HG03108 (cell line): ENCODE results near the gene ASB16.
"Not testable (repeated sequence)": the region's sequence is repeated elsewhere in the genome, so short reads cannot be mapped to it uniquely, and the experiment has no call there.

Experiments
- ATAC-seq: cut with Tn5 transposase; IDR thresholded peaks from one replicate; pipeline ENCODE4 v1.9.1; 2021; ENCODE audit warnings: moderate library complexity; ENCODE audit not compliant: unreplicated experiment

The ASB16 gene

DNA sequence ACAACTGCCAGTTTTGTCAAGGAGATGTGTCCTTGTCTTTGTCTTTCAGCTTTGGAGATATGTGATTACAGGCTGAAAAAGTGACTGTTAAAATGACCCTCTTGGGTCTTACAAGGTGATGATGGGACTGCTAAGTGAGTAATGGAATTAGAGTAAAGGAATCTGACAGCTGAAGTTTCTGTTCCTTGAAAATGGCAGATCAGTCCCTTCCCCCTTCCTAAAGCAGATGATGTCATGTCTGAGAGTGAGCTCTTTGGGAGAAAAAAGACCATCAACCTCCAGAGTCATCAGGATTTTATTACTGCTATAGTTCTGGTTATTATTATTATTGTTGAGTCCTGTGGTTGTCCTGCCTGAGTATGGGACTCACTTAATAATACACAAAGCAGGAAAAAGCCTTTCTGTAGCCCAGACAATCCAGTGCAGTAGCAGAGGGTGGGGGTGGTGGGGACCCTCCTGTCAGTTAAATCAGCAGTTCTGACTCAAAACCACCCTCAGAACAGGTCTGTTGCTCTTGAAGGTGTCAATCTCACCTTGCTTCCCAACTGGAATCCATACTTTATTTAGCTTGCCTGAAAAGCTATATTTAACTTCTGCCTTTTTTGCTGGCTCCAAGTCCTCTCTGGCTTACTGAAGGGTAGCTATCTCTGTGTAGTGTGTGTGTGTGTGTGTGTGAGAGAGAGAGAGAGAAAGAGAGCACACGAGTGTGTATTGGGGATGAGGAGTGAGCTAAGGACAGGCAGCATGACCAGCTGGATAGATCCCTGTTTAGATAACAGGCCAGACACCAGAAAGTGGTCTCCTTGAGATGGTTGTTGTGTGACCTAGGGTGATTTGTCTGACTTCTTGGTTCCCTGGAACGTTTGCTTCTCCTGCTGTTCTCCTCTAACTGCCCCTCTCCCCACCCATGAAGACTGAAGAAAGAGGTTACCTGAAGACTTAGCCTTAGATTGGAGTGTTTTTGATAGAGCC lies 23.8 kb upstream of the ASB16 start:
- ATAC-seq: no peak

DNA sequence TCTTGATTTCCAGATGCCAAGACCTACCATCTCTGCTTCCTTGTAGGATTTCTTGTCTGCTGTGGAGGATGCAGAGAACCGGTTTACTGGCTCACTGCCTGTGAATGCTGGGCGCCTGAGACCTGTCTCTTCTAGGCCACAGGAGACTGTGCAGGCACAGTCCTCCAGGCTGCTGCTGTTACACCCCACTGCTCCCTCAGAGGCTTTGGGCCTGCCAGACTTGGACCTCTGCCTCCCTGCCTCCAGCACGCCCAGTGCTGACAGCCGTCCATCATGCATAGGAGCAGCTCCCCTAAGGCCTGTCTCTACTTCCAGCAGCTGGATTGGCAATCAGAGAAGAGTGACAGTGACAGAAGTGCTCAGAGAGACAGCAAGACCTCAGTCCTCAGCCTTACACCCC lies 22.7 kb upstream of the ASB16 start:
- no peak for ATAC-seq

DNA sequence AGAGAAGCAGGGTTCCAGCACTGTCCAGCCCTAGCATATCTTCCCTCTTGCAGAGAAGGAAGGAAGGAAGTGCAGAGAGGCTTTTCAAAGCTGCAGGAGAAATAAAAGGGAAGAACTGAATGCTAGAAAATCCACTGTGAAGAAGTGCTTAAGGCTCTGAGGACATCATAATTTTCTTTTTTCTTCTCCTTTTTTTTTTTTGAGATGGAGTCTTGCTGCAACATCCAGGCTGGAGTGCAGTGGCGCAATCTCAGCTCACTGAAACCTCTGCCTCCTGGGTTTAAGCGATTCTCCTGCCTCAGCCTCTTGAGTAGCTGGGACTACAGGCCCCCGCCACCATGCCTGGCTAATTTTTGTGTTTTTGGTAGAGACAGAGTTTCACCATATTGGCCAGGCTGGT lies 21.4 kb upstream of the ASB16 start:
- ATAC-seq: not testable (repeated sequence)

DNA sequence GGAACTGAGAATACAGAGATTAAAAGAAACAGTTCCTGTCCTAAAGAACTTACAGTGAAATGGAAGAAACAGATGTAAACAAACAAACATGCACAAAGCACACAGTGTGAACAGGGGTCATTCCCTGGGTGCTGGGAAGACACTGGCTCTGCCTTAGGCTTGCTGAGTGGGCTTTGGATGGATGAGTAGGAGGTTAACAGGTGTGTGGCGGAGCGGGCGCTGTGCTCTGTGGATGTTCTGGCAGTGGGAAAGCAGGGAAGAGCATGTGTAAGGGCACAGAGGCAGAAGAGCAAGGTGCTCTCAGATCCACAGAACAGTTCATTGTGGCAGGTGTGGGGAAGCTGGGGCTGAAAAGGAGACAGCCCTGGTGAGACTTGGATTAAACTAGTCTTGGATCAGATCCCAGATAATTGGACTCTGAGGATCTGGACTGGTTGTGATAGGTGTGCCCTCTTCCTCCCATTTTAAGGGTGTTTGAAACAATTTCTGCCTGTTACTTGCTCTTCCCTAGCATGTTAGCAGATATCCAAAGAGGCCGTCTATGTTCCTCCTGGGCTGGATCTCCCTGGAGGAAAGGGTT lies 20.7 kb upstream of the ASB16 start:
- no peak for ATAC-seq

DNA sequence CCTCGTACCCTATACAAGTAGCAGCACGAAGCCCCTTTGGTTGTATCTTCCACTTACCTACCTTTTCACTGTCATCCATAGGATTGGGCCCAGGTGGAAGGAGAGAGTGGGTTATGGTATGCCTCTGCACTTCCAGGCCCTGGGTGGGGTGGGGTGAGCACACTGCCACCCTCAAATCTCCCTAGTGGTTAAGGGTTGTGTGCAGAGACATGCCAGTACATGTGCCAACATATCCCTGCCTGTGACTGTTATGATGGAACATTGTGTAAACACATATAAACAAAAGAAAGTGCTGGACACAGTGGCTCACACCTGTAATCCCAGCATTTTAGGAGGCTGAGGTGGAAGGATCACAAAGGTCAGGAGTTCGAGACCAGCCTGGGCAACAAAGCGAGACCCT lies 17.6 kb upstream of the ASB16 start:
- ATAC-seq: no peak

DNA sequence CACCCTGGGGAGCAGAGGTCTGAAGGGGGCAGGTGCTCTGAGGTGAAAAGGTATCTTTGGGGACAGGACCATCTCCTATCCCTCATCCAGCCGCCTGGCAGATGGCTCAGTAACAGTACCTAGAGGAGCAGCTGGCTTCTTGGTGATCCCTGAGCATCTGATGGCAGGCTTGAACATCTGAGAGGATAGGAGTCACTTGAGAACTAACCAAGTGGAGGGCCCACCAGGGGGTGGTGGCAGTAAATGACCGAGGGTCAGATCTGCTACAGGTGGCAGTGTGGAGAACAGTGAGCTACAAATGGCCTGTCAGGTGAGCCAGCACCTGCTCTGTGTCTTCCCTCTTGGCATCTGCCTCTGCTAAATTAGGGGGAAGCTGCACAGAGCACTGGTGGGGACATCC lies 15.0 kb upstream of the ASB16 start:
- no peak for ATAC-seq

DNA sequence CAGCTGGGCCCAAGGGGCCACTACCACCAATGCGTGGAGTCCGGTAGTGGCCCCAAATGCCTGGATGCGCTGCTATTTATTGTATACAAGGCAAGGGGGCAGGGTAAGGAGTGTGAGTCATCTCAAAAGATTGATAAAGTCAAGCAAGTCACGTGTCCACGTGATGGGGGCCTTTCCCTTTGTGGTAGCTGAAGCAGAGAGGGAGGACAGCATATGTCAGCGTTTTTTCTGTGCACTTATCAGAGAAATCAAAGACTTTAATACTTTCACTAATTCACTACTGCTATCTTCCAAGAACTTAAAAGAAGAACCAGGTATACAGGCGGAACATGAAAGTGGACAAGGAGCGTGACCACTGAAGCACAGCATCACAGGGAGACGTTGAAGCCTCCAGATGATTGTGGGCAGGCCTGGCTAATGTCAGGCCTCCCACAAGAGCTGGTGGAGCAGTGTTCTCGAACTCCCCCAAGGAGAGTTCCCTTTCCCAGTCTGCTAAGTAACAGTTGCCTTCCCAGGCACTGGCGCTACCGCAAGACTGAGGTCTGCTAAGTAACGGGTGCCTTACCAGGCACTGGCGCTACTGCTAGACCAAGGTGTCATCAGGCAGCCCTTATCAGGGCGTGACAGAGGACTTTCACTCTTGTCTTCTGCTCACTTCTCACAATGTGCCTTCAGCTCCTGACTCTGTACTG lies 10.8 kb upstream of the ASB16 start:
- ATAC-seq: no peak

DNA sequence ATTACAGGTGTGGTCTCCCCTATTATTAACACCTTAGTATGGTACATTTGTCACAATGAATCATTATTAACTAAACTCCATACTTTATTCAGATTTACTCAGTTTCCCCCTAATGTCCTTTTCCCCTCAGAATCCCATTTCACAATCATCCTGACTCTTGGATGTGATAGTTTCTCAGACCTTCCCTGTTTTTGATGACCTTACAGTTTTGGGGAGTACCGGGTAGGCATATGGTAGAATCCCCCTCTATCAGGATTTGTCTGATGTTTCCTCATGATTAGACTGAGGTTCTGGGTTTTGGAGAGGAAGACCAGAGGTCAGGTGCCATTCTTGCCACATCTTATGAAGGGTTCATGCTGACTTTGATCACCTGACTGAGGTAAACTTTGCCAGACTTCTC lies 6.0 kb upstream of the ASB16 start:
- ATAC-seq: no peak

DNA sequence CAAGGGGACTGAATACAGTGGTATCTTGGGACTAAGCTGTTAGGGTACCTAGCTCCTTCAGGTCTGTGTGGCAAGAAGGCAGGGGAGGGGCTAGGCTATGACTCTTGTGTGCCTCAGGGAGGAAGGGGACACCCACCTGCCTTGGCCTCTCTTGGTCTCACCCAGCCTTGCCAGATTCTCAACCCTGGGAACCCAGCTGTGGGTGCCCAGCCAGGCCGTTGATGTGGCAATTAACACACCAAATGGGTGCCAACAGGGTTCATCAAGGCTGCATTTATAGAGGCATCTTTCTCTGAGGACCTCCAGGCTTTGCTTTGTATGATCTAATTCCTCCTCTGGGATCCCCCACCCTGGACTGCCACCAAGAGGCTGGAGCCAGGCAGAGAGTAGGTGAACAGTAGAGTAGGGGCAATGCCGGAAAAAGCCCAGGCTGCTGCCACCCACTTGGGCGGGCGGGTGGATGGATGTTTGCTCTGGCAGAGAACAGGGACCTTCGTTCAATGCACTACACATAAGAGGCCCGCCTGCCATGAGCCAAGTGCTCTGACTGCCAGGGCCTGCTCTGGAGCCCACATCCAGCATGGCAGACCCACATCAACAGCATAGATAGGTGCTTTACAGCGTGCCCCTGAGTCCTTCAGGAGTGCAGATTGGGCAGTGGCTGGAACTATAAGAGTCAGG lies 3.2 kb upstream of the ASB16 start:
- ATAC-seq: no peak

DNA sequence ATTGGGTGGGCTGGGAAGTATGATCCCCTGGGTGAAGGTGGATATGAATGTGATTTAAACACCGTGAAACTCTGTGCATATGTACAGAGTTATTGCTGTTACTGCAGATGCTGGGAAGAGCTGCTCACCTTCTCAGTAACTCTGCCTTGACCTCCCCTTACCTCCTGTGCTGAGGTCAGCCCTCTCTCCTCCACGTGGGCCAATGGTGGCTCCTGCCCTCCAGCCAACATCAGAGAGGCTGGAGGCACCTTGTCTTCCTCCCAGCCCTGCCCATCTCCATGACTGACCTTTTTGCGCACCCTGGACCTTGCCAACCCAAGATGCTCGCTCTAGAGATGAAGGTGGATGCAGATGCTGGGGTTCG lies 387 bp upstream of the ASB16 start:
- no peak for ATAC-seq

DNA sequence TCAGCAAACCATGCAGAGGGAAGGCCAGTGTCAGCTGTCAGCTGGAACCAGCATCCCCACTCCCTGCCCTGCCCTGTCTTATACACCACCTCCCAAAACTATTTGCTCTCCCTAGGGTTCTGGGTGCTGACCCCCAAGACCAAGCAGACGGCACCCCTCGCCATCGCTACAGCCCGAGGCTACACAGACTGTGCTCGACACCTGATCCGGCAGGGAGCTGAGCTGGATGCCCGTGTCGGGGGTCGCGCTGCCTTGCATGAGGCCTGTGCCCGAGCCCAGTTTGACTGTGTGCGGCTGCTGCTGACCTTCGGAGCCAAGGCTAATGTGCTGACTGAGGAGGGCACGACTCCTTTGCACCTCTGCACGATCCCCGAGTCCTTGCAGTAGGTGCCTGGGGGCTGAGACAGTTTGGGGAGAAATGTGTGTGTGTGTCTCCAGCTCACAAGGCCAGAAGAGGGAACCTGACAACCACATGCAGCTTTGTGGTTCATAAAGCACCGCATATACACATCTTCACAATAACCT lies 1.5 kb downstream of the ASB16 start:
- no peak for ATAC-seq

DNA sequence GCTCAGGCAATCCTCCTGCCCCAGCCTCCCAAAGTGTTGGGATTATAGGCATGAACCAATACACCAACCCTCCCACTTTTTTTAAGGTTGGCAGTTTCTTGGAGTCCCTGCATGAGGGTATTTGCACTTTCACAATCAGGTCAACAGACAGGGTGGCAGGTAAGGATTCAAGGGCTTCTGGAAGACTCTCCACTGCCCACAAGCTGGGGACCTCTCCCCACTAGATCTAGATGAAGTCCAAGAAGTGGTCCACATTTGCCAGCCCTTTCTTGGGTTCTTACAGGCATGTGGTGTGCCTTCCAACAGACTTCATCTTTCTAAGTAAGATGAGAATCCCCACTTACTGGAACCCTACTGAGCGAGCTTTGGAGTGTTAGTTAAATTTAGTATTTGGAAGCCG lies 3.9 kb downstream of the ASB16 start:
- no peak for ATAC-seq

DNA sequence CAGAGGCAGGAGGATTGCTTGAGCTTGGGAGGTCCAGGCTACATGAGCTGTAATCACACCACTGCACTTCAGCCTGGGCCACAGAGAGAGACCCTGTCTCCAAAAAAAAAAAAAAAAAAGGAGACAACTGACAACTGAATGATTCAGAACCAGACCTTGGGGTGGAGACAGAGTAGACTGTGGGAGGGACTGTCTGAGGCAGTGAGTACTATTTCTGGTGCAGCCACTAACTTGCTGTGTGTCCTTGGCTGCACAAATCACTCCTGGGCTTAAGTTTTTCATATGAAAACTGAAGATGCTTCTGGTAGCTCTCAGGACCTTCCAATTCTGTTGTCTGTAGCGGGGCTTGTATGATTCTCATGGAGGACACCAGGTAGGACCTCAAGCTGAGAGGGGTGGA lies 5.8 kb downstream of the ASB16 start:
- no peak for ATAC-seq

DNA sequence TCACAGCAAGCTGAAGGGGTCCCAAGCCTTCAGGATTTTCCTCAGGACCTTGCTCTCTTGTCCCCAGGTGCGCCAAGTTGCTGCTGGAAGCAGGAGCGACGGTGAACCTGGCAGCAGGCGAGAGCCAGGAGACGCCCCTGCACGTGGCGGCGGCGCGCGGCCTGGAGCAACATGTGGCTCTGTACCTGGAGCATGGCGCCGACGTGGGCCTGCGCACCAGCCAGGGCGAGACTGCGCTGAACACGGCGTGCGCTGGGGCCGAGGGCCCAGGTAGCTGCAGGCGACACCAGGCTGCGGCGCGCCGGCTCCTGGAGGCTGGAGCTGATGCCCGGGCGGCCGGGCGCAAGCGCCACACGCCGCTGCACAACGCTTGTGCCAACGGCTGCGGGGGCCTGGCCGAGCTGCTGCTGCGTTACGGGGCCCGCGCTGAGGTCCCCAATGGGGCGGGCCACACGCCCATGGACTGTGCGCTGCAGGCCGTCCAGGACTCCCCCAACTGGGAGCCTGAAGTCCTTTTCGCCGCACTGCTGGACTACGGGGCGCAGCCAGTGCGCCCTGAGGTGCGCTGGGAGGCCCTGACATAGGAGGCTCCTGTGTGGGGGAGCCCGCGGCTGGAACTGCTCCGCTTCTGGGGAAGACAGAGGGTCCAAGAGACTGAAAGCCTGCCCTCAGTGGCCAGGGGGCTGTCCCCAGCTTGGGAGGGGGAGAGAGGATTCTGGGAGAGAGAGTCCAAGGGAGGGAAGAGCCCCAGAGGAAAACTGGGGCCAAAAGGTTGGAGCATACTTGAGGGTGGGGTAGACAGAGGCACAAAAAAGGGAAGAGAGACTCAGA lies 6.4 kb downstream of the ASB16 start:
- ATAC-seq: no peak

DNA sequence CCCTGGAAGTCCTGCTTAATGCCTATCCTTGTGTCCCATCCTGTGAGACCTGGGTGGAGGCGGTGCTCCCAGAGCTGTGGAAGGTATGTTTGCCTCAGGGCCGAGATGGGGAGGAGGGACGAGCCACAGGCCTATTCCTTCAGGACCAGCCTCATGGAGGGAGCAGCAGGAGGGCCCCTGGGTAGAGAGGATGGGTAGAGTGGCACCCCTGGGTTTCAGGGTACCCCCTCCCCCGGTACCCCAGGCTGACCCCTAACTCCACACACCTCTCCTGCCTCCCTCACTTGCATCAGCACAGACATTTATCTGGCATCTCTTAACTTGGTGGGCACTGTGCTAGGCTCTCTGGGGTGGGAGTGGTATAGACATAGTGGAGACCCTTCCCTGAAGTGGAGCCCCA lies 7.1 kb downstream of the ASB16 start:
- ATAC-seq: no peak

DNA sequence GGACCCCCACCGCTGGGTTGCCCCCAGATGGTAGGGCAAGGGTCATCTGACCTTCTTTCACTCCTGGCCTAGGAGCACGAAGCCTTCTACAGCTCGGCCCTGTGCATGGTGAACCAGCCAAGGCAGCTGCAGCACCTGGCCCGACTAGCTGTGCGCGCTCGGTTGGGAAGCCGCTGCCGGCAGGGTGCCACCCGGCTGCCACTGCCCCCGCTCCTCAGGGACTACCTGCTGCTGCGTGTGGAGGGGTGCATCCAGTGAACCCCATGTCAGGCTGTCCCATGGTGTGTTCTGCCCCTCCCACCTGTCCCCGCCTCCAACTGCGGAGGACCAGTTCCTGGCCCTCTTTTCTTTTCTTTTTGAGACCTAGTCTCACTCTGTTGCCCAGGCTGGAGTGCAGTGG lies 7.6 kb downstream of the ASB16 start:
- no peak for ATAC-seq

DNA sequence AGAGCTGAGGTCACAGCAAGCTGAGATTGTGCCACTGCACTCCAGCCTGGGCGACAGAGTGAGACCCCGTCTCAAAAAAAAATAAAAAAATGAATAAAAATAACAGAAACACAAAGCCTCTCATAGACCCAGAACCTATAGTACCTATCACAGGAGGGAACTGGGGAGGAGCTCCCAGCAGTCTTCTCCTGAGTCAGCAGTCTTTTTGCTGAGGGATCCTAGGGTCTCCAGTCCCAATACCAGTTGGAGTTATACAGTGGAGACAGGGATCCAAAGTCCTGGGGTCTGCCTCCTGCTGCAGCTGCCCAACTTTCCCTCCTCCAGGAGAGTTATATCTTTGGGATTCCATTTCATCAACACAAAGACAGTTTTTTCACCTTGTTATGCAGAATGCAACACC lies 12.5 kb downstream of the ASB16 start:
- ATAC-seq: no peak

DNA sequence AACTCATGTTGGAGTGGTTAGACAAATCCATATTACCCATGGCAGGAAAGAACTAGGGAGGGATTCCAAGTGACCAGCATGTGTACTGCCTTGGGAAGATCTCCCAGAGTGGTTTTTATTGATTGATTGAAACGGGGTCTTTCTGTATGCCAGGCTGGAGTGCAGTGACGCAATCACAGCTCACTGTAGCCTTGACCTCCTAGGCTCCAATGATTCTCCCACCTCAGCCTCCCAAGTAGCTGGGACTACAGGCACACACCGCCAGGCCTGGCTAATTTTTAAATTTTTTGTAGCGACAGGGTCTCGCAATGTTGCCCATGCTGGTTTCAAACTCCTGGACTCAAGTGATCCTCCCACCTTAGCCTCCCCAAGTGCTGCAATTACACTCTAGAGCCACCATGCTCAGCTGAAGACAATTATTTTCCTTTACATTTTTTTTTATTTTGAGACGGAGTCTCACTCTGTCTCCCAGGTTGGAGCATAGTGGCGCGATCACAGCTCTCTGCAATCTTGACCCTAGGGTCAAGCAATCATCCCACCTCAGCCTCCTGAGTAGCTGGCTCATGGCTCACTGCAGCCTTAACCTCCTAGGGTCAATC lies 13.8 kb downstream of the ASB16 start:
- no peak for ATAC-seq

DNA sequence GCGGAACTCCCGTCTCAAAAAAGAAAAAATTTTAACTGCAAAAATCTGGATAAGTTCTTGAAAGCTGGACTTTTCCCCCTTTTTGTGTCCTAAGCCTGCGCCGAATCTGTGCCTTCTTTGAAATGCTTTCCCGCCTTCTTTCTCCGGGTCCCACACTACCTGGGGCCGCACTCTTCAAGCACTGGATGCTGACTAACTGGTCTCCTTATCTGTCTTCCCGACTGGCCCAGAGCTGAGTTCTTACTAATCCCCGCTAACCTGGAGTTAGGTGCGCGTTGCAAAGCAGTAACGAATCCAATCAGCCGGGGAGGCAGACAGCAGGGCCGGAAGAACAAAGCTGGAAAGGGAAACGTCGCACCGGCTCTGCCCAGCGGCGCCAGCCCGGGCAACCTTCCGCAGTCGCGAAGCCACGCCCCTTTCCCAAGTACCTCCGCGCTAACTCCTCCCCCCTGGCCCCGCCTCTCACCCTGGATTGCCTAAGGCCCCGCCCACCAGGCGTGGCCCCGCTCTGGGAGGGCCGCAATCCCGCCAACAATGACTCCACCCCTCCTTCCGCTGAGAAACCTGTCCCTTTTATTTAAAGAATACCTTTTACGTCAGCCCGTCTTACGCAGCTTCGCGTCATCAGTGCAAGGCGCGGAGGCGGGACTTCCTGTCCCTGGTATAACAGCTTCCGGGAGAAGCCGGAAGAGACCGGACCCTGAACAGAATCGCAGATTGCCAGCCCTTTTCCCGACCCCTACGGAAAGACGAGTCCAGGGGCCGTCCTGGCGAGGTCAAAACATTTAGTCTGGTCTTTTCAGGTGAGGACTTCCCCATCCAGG lies 16.0 kb downstream of the ASB16 start, which contains the start of gene TMUB2:
TMUB2 (plus strand) TSS at position 666 of the 824 bp plus-strand sequence. CDS start 737 bp downstream, outside the sequence.
- peak; percentile 78 for ATAC-seq
